ENCODE results near the gene SRGAP3.

GRCh38 chr3:8975081-8976020 lies 274.1 kb downstream of the SRGAP3 start:
- no peak for TF ChIP-seq CTCF (IDR thresholded peaks at IDR 0.05; ENCODE audit: poor library complexity)
- no peak for TF ChIP-seq EZH2phosphoT487 (IDR thresholded peaks at IDR 0.05; ENCODE audit: low read depth, severe bottlenecking, unreplicated experiment)

All from hepatocyte (in vitro differentiated cells).